HCT116 (cell line): ENCODE data around the gene ACSL3. TPM values are rescaled to one million over a fixed set of nuclear protein-coding genes. Genes with fewer than 3 reads are reported as not detected.

Experiments used
- ATAC-seq: fragments of 200-7000 bp; cut with Tn5 transposase; 2 replicates; pipeline ENCODE4 v1.9.1; 2020; ENCODE audit warnings: mild to moderate bottlenecking, moderate library complexity
- BruUV-seq: library from RNA; stranded (reverse); fragments of 400-500 nt; replicated peaks from 2 replicates; lab custom pipeline; 2021; lab: Mats Ljungman, UMichigan
- CTCF ChIA-PET: fragments of 300-600 bp; sonication (Branson Sonifier 250); formaldehyde crosslinking; loops from one replicate; lab custom pipeline; 2021; ENCODE audit warnings: antibody characterized with exemption; lab: Charles Lee
- POLR2A ChIA-PET: fragments of 300-600, 350-600 bp; sonication (Branson Sonifier 250); formaldehyde crosslinking; loops from one replicate; lab custom pipeline; 2021; ENCODE audit warnings: antibody characterized with exemption; lab: Charles Lee
- RAD21 ChIA-PET, 2 experiments: fragments of 300-600 bp; sonication (Branson Sonifier 250); formaldehyde crosslinking; loops; one replicate each; lab custom pipeline; 2023; ENCODE audit warnings: low total read pairs in 2 of 2; ENCODE audit not compliant: uncharacterized antibody in 2 of 2, unreplicated experiment in 2 of 2, low non-redundant PET in 1 of 2; lab: Charles Lee
- DNase-seq: peaks from one replicate; pipeline ENCODE4 v3.0.0-alpha.2; 2010; ENCODE audit warnings: low read depth, low spot score
- H2AFZ ChIP-seq: fragments of 200-600 bp; shearing (Covaris generic), sonication (generic); 2 replicates; pipeline ENCODE4 v1.6.1; 2017; ENCODE audit warnings: low read depth, mixed run types, mixed read lengths, antibody characterized with exemption, low read length; ENCODE audit not compliant: poor library complexity, severe bottlenecking
- H3K27ac ChIP-seq: 2 replicates; pipeline ENCODE4 v1.5.1; 2012; ENCODE audit warnings: low read depth, low read length
- H3K27me3 ChIP-seq: fragments of 200-600 bp; sonication (generic); 2 replicates; pipeline ENCODE4 v1.6.1; 2016; ENCODE audit warnings: mixed run types, low read length, mixed read lengths; ENCODE audit not compliant: insufficient read depth
- H3K36me3 ChIP-seq, 2 experiments: fragments of 200-500 bp in 1 of 2; fragments of 200-600 bp in 1 of 2; sonication (Bioruptor generic) in 1 of 2; sonication (generic) in 1 of 2; 2 replicates each; pipeline versions ENCODE4 v1.5.1 to v1.6.1; 2014 to 2016; ENCODE audit warnings: low read length in 2 of 2, inconsistent platforms in 1 of 2, mixed read lengths in 1 of 2, mixed run types in 1 of 2; ENCODE audit not compliant: insufficient read depth in 2 of 2, control insufficient read depth in 1 of 2
- H3K4me1 ChIP-seq, 2 experiments: fragments of 200-600 bp in 1 of 2; sonication (generic) in 1 of 2; 2 replicates each; pipeline versions ENCODE4 v1.5.1 to v1.6.1; 2012 to 2017; ENCODE audit warnings: low read length in 2 of 2, inconsistent platforms in 1 of 2, mild to moderate bottlenecking in 1 of 2, mixed read lengths in 1 of 2, mixed run types in 1 of 2, moderate library complexity in 1 of 2; ENCODE audit not compliant: insufficient read depth in 2 of 2, control insufficient read depth in 1 of 2
- H3K4me2 ChIP-seq: fragments of 200-600 bp; sonication (generic); 2 replicates; pipeline ENCODE4 v1.6.1; 2017; ENCODE audit warnings: mixed run types, low read length, mixed read lengths
- H3K4me3 ChIP-seq, 2 experiments: fragments of 200-600 bp in 1 of 2; sonication (generic) in 1 of 2; replicated peaks in 1 of 2; 2 replicates each; pipeline ENCODE4 v1.5.1; 2011 to 2016; ENCODE audit warnings: low read length in 2 of 2, control low read depth in 1 of 2, low read depth in 1 of 2, mild to moderate bottlenecking in 1 of 2, mixed read lengths in 1 of 2, mixed run types in 1 of 2
- H3K79me2 ChIP-seq: fragments of 200-600 bp; sonication (generic); 2 replicates; pipeline ENCODE4 v1.6.1; 2017; ENCODE audit warnings: mild to moderate bottlenecking, mixed run types, low read length, moderate library complexity, mixed read lengths; ENCODE audit not compliant: insufficient read depth
- H3K9ac ChIP-seq: fragments of 200-600 bp; sonication (generic); 2 replicates; pipeline ENCODE4 v1.6.1; 2016; ENCODE audit warnings: low read length, mixed read lengths
- H3K9me2 ChIP-seq: fragments of 200-600 bp; sonication (generic), shearing (Covaris generic); 2 replicates; pipeline ENCODE4 v1.6.1; 2017; ENCODE audit warnings: mixed run types, mild to moderate bottlenecking, moderate library complexity; ENCODE audit not compliant: insufficient read depth
- H3K9me3 ChIP-seq, 2 experiments: fragments of 200-500 bp in 1 of 2; fragments of 200-600 bp in 1 of 2; sonication (Bioruptor generic) in 1 of 2; sonication (generic) in 1 of 2; 2 replicates each; pipeline ENCODE4 v1.6.1; 2014 to 2017; ENCODE audit warnings: low read length in 2 of 2, mixed read lengths in 2 of 2, inconsistent platforms in 1 of 2, low read depth in 1 of 2, mild to moderate bottlenecking in 1 of 2, mixed run types in 1 of 2, moderate library complexity in 1 of 2; ENCODE audit not compliant: control insufficient read depth in 1 of 2, insufficient read depth in 1 of 2
- H4K20me1 ChIP-seq: fragments of 200-600 bp; sonication (generic), shearing (Covaris generic); 2 replicates; pipeline ENCODE4 v1.6.1; 2017; ENCODE audit warnings: mixed run types, mild to moderate bottlenecking, moderate library complexity; ENCODE audit not compliant: insufficient read depth
- CEBPB ChIP-seq: IDR thresholded peaks from 2 replicates; pipeline ENCODE4 v1.6.1; 2012; ENCODE audit warnings: low read depth
- CTCF ChIP-seq, 3 experiments: fragments of 200-600 bp in 1 of 3; sonication (generic) in 1 of 3; IDR thresholded peaks in 2 of 3; conservative IDR thresholded peaks in 1 of 3; 2 replicates each; pipeline ENCODE4 v1.5.1; 2012 to 2017; ENCODE audit warnings: low read depth in 2 of 3, low read length in 2 of 3, antibody characterized with exemption in 1 of 3, borderline replicate concordance in 1 of 3, control low read depth in 1 of 3, mild to moderate bottlenecking in 1 of 3, mixed read lengths in 1 of 3, mixed run types in 1 of 3, moderate library complexity in 1 of 3; ENCODE audit not compliant: insufficient read depth in 1 of 3
- EZH2 ChIP-seq: fragments of 200-600 bp; sonication (generic); IDR thresholded peaks from 2 replicates; pipeline ENCODE4 v1.6.1; 2017; ENCODE audit warnings: antibody characterized with exemption, mixed run types
- JUND ChIP-seq: IDR thresholded peaks from 2 replicates; pipeline ENCODE4 v1.6.1; 2012
- POLR2A ChIP-seq: IDR thresholded peaks from 2 replicates; pipeline ENCODE4 v1.7.0; 2011; ENCODE audit warnings: borderline replicate concordance; ENCODE audit not compliant: insufficient read depth, insufficient read length; ENCODE audit errors: extremely low read depth
- POLR2AphosphoS5 ChIP-seq: IDR thresholded peaks from 2 replicates; pipeline ENCODE4 v1.6.1; 2011; ENCODE audit warnings: mild to moderate bottlenecking, low read depth, low read length, moderate library complexity
- REST ChIP-seq: IDR thresholded peaks from 2 replicates; pipeline ENCODE4 v1.6.1; 2012; ENCODE audit warnings: low read depth
- SP1 ChIP-seq: IDR thresholded peaks from 2 replicates; pipeline ENCODE4 v1.6.1; 2012; ENCODE audit warnings: low read depth
- SRF ChIP-seq: IDR thresholded peaks from 2 replicates; pipeline ENCODE4 v1.6.1; 2012; ENCODE audit warnings: low read depth
- ZFX ChIP-seq: fragments of 450-650 bp; IDR thresholded peaks from 2 replicates; pipeline ENCODE4 v1.6.1; 2017
- ZNF274 ChIP-seq: fragments of 200-500 bp; sonication (Bioruptor generic); IDR thresholded peaks from 2 replicates; pipeline ENCODE4 v1.6.1; 2014; ENCODE audit warnings: mild to moderate bottlenecking, low read depth, low read length, inconsistent platforms
- intact Hi-C: fragments of 100-400 bp; cut with micrococcal nuclease; formaldehyde crosslinking; loops from 2 replicates; pipeline ENCODE4 v1.10.0; 2022
- total RNA-seq: library from RNA; stranded (reverse); gene quantifications from one replicate; pipeline ENCODE4 v1.2.1, GENCODE V29; 2021; ENCODE audit not compliant: unreplicated experiment

The ACSL3 gene
- total RNA-seq, 1 experiment from 2014 or later = 142 TPM

- ATAC-seq = no peak
- peaks cover 63% of the 10 kb centered on the region for H3K79me2 ChIP-seq
- intact Hi-C loops = no loop called here
- H3K4me2 ChIP-seq = peak overlapping the region; percentile 79
- BruUV-seq = TSS peak; percentile 79
- TF ChIP-seq EZH2 (no peak), CEBPB (no peak), CTCF (IDR thresholded peaks at IDR 0.05 in 2 of 3, conservative IDR thresholded peaks at IDR 0.05 in 1 of 3; ENCODE audit: borderline replicate concordance in 1 of 3, insufficient read depth in 1 of 3, low read depth in 2 of 3, low read length in 2 of 3) (no peak), ZFX (no peak), REST (no peak), ZNF274 (no peak), JUND (no peak), POLR2A (no peak), POLR2AphosphoS5 (no peak), SRF (no peak), SP1 (no peak)
- TF ChIP-seq, all 23 proteins: peak for 0
- peaks cover 30% of the 10 kb centered on the region; the same call in 1 of the 2 replicates for H4K20me1 ChIP-seq
- no peaks in the 10 kb centered on the region for H3K36me3 ChIP-seq
- H2AFZ ChIP-seq = no peak overlapping the region
- no peak for DNase-seq
- peak overlapping the region; percentile 74 to 86 for H3K4me3 ChIP-seq
- H3K4me1 ChIP-seq = peaks cover 33 to 44% of the 10 kb centered on the region in 2 experiments
- H3K9ac ChIP-seq = peak overlapping the region; percentile 92
- no peaks in the 10 kb centered on the region for H3K27me3 ChIP-seq
- CTCF ChIA-PET = interaction anchor here (1.4 kb wide), 1 partner anchor 155 kb away, joined by 4 read pairs; no protein-coding TSS in a partner anchor
- no peaks in the 10 kb centered on the region for H3K9me2 ChIP-seq
- RAD21 ChIA-PET = interaction anchor here in 1 of 2 experiments (0.5 kb wide), 1 partner anchor 74 kb away, joined by 4 read pairs; no protein-coding TSS in a partner anchor
- POLR2A ChIA-PET = interaction anchor here (0.8 to 1.1 kb wide), 2 partner anchors 15 to 157 kb away, joined by 3 read pairs; no protein-coding TSS in a partner anchor
- no peak overlapping the region for H3K27ac ChIP-seq
- no peaks in the 10 kb centered on the region for H3K9me3 ChIP-seq
Measured at GRCh38 chr2:222862106-222862908, 1.5 kb downstream of the ACSL3 start.
